Measurements from ENCODE around the gene DNAJC5. TPM values are rescaled to one million over a fixed set of nuclear protein-coding genes. Genes with fewer than 3 reads are reported as not detected.
"Not testable (repeated sequence)": the region's sequence is repeated elsewhere in the genome, so short reads cannot be mapped to it uniquely, and the experiment has no call there.

The DNAJC5 gene
- 49.3 TPM for polyA plus RNA-seq (2013, experiment 1 of 2; ENCODE audit: insufficient read length)
- polyA plus RNA-seq (2013, experiment 2 of 2; ENCODE audit: insufficient read length): 37.7 TPM

GRCh38 chr20:63894358-63895201 lies at the start of gene DNAJC5:
TSS of gene DNAJC5 (plus strand) at chr20:63895126. CDS start at chr20:63928346, 33,220 bp downstream.
- DNase-seq: peak; percentile 87

GRCh38 chr20:63846128-63846771 lies 48.7 kb upstream of the DNAJC5 start:
- DNase-seq: peak; percentile 23

- no peak for DNase-seq
Measured at GRCh38 chr20:63846888-63847236, 48.1 kb upstream of the DNAJC5 start.

GRCh38 chr20:63847237-63848002 lies 47.5 kb upstream of the DNAJC5 start:
- DNase-seq: no peak

DNA sequence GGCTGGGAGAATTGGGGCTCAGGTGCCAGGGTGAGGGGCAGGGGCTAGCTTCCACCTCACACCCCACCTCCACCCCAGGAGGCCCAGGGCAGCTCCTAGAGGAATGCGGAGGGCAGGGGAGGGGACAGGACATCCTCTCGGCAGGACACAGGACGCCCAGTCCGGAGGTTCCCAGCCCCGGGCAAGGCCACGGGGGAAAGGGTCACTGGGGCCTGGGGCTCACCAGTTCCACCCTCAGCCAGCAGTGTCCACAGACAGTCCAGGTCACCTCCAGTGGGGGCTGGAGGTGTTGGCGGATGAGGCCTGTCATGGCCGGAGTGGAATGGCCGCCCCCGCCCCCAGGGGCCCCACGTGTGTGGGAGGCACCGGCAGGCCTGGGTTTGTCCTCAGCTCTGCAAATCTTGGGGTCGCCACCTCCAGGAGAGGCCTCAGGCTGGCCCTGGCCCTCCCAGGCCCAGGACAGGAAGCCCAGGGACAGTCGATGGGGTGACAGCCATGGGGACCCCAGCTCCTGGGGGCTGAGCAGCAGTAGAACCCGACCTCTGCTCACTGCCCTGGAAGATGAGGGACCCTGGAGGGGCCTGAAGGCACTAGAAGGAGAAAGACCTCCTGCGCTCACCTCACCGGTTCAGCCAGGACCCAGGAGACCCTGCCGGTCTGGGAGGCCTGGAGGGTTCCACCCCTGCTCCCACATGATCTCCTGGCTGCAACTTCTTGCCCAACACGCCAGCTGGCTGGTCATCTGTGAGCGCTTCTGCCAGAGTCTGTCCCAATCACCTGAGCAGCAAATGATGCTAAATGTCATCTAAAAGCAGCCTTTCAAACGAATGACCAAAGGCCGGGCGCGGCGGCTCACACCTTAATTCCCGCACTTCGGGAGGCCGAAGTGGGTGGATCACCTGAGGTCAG lies 46.7 kb upstream of the DNAJC5 start:
- DNase-seq: no peak

DNA sequence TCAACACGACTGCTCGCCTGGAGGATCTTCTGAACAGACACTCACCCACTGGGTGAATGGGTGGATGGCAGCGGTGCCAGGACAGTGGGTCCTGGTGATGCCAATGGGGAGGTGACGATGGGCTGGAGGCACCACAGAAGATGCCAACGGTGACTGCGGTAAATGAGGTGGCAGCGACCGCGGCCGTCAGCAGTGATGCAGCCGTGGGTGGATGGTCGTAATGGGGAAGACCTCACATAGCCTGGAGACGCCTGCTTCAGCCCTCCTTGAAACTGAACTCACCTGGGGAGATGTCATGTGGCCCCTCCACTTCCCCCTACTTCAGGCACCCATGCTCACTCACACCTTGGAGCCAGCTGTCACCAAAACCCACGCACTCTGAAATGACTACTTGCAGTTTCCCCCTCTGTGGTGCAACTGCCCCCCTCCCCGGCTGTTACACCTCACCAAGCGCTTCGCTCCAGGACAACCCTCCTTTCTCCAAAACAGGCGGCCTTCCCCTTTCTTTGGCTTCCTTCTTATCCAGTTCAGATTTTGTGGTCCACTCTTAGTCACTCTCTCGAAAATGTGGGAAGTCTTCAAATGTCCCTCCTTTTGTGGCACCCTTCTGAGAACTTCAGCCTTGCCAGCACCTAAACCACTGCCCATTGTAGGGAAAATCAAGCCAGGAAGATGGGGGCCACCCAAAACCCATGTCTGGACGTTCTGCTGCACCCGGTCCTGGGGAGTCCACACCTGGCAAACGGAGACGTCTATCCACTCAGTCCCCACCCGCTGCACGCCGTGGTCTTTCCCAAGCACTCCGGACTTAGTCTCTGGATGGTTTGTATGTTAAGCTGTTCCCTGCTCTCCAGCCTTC lies 44.0 kb upstream of the DNAJC5 start:
- DNase-seq: no peak

DNA sequence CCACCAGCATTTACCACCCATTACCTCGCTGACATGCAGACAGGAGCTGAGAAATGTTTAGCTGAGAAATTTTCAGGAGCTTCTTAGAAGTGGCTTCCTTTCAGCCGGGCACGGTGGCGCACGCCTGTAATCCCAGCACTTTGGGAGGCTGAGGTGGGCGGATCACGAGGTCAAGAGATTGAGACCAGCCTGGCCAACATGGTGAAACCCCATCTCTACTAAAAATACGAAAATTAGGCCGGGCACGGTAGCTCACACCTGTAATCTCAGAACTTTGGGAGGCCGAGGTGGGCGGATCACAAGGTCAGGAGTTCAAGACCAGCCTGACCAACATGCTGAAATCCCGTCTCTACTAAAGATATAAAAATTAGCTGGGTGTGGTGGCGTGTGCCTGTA lies 43.4 kb upstream of the DNAJC5 start:
- not testable (repeated sequence) for DNase-seq

- not testable (repeated sequence) for DNase-seq
Measured at GRCh38 chr20:63853733-63854068, 41.2 kb upstream of the DNAJC5 start.

- no peak for DNase-seq
Measured at GRCh38 chr20:63854069-63854765, 40.7 kb upstream of the DNAJC5 start.

DNA sequence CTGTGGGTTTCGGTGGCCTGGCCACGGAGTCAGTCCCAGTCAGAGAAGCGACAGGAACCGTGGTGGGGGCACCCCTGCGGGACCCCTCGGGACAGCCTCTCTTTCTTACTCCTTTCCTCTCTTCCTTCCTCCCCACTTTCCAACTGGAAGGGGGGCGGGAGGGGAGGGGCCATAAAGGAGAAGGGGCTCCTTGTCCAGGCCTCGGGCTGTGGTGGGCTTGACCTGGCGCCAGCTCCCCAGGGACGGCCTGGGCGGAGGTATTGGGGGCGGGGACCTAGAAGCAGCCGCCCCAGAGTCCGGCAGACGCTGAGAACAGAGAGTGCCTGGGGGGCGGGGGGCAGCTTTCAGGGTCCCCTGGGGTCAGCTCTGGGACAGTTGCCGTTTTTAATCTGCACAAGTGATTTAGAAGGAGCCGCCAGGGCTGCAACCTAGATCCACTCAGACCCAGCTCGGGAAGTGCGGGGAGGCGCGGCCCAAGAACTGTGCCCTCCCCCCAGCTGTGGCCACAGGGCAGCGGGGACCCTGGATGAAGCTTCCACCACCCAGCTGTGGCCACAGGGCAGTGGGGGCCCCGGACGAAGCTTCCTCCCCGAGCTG lies 40.1 kb upstream of the DNAJC5 start:
- DNase-seq: no peak

DNA sequence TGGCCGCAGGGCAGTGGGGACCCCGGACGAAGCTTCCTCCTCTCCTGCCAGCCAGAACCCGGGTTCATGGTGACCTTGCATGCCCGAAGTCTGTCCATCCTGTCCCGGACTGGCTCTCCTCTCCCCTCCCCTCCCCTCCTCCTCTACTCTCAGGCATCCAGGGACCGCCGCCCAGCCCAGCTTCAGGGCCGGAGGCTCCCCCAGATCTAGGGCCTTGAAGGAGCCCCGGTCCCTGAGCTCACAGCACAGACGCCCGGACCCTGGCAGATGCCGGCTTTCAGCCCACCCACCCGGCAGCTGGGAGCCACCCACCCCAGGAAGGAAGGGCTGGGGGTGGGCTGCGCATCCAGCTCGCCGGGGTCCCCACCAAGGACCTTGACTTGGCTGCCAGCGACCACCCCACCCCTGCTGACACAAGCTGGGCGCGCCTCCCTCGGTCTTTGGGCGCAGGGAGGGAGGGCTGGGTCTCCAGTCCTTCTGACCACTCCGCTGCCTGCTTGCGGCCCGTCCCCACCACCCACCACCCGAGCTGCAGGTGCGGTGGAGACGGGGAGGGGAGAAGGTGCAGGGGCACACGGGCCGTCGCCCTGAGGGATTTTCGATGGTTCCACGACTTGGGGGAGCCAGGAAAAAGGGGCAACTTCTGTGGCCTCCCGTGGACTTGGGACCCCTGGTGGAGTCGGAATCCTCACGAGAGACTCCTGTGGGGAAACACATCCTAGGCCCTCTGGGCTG lies 39.4 kb upstream of the DNAJC5 start:
- DNase-seq: no peak

GRCh38 chr20:63856098-63856511 lies 38.8 kb upstream of the DNAJC5 start:
- DNase-seq: no peak

DNA sequence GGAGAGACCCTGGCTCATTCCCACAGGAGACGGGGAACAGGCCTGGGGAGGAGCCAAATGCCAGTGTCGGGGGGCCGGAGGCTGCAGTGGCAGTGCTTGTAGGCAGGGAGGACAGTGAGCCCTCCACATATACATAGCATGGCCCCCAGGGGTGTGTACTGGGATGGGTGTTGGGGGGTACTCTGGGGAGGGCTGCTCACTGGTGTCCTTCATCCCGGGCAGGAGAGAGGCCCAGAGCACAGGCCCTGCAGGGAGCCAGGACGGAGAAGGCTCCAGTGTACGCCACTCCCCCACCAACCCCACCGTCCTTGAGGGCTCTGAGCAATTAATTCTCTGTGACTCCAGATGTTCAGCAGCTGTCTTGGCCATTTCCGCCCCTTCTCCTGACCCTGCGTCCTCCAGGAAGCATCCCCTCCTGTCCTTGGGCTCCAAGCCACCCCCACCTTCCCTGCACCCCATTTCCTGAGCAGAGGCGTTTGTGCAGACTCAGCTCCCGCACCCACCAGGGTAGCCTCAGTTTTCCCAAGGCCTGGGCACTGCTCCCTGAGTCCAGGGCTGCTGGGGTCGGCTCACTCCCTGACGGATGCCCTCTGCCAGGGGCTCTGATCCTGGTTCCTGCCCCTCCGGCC lies 37.0 kb upstream of the DNAJC5 start:
- DNase-seq: no peak

DNA sequence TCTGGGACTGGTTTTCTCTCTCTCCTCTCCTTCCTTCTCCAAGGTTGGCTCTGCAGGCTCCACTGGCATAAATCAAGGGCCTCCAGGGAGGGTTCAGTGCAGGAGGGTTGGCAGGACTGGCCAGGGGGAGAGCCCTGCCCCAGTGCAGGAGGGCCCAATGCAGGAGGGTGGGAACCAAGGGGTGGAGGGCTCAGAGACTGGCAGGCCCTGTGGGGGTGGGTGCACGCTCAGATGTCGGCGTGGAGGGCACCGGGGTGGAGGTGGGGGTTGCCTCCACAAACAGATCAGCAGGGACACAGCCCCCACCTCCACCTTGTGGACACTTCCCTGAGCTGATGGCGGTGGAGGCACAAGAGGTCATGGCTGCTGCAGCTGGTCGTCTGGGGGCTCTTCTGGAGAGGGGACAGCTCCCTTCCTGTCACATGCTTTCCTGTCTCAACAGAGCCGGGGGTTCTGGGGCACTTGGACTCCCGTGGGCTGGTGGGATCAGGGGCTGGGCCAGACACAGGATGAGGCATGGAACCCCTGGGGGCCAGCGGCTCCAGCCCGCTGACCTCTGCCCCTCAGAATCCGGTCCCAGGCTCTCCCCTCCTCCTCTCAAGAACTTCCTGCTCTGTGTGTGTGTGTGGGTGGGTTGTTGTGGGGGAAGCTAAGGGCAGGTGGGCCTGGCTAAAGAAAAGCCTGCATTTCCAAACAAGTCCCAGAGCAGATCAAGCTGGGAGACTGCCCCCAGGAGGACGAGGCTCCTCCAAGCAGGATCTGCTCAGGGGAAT lies 36.3 kb upstream of the DNAJC5 start:
- DNase-seq: no peak

DNA sequence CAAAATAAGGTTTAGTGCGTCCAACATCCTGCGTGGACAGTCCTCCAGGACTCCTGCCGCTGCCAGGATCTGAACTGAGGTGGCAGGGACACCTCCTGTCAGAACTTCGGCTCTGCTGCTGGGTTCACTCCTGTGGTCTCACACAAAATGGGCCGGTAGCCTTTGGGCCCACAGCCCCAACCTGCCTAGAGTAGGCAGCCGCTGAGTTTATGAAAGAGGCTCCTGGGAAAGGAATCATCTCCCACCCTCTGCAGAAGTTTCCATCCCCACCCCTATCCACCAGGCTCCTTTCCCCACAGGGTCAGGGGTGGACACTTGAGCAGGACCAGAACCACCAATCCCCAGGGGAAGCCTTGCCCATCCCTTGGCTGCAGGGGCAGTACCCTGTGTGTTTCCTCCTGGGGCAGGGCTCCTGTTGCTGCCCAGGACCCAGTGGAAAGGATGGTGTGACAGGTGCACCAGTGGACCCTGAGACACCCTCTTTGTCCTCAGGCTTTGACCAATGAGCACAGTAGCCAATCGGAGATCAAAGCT lies 35.7 kb upstream of the DNAJC5 start:
- no peak for DNase-seq

GRCh38 chr20:63860325-63861051 lies 34.4 kb upstream of the DNAJC5 start:
- DNase-seq: no peak

DNA sequence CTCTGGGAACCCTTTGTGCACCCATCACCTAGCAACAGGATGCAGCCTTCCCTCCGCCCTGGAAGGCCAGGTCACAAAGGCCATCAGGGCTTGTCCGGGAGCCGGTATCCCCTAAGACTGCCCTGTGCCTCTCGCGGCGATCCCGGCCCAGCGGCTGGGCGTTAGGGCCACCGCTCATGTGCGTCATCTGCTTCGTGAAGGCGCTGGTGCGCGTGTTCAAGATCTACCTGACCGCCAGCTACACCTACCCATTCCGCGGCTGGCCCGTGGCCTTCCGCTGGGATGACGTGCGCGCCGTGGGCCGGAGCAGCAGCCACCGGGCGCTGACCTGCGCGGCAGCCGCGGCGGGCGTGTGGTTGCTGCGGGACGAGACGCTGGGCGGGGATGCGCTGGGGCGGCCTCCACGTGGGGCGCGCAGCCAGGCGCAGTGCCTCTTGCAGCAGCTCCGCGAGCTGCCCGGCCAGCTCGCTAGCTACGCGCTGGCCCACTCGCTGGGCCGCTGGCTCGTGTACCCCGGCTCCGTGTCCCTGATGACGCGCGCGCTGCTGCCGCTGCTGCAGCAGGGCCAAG lies 33.5 kb upstream of the DNAJC5 start, which contains the start of gene ABHD16B:
Gene ABHD16B (plus strand): TSS at position 134 of the 570 bp plus-strand sequence. CDS start 43 bp downstream, at position 177.
- DNase-seq: no peak

Data from fibroblast of skin of back (primary cell).